ENCODE measurements around the gene LASP1NB.

GRCh38 chr17:38898812-38899348, 26.5 kb upstream of the LASP1NB start:
- TF ChIP-seq EZH2 (IDR thresholded peaks at IDR 0.05) (no peak), POLR2AphosphoS5 (IDR thresholded peaks at IDR 0.05; ENCODE audit: borderline replicate concordance, low read depth, low read length) (no peak)
